HCT116 (cell line): ENCODE measurements around the gene ZNF630. TPM values are rescaled to one million over a fixed set of nuclear protein-coding genes. Genes with fewer than 3 reads are reported as not detected.
A peak's percentile ranks its signal among the peaks of the same experiment; 100 is the strongest.
"Not testable (repeated sequence)": the region's sequence is repeated elsewhere in the genome, so short reads cannot be mapped to it uniquely, and the experiment has no call there.

ENCODE experiments used
- ATAC-seq: fragments of 200-7000 bp; cut with Tn5 transposase; 2 replicates; pipeline ENCODE4 v1.9.1; 2020; ENCODE audit warnings: mild to moderate bottlenecking, moderate library complexity
- BruUV-seq: library from RNA; stranded (reverse); fragments of 400-500 nt; replicated peaks from 2 replicates; lab custom pipeline; 2021; lab: Mats Ljungman, UMichigan
- CTCF ChIA-PET: fragments of 300-600 bp; sonication (Branson Sonifier 250); formaldehyde crosslinking; loops from one replicate; lab custom pipeline; 2021; ENCODE audit warnings: antibody characterized with exemption; lab: Charles Lee
- POLR2A ChIA-PET: fragments of 300-600, 350-600 bp; sonication (Branson Sonifier 250); formaldehyde crosslinking; loops from one replicate; lab custom pipeline; 2021; ENCODE audit warnings: antibody characterized with exemption; lab: Charles Lee
- RAD21 ChIA-PET, 2 experiments: fragments of 300-600 bp; sonication (Branson Sonifier 250); formaldehyde crosslinking; loops; one replicate each; lab custom pipeline; 2023; ENCODE audit warnings: low total read pairs in 2 of 2; ENCODE audit not compliant: uncharacterized antibody in 2 of 2, unreplicated experiment in 2 of 2, low non-redundant PET in 1 of 2; lab: Charles Lee
- DNase-seq: peaks from one replicate; pipeline ENCODE4 v3.0.0-alpha.2; 2010; ENCODE audit warnings: low read depth, low spot score
- H2AFZ ChIP-seq: fragments of 200-600 bp; shearing (Covaris generic), sonication (generic); 2 replicates; pipeline ENCODE4 v1.6.1; 2017; ENCODE audit warnings: low read depth, mixed run types, mixed read lengths, antibody characterized with exemption, low read length; ENCODE audit not compliant: poor library complexity, severe bottlenecking
- H3K27ac ChIP-seq: 2 replicates; pipeline ENCODE4 v1.5.1; 2012; ENCODE audit warnings: low read depth, low read length
- H3K27me3 ChIP-seq: fragments of 200-600 bp; sonication (generic); 2 replicates; pipeline ENCODE4 v1.6.1; 2016; ENCODE audit warnings: mixed run types, low read length, mixed read lengths; ENCODE audit not compliant: insufficient read depth
- H3K36me3 ChIP-seq, 2 experiments: fragments of 200-500 bp in 1 of 2; fragments of 200-600 bp in 1 of 2; sonication (Bioruptor generic) in 1 of 2; sonication (generic) in 1 of 2; 2 replicates each; pipeline versions ENCODE4 v1.5.1 to v1.6.1; 2014 to 2016; ENCODE audit warnings: low read length in 2 of 2, inconsistent platforms in 1 of 2, mixed read lengths in 1 of 2, mixed run types in 1 of 2; ENCODE audit not compliant: insufficient read depth in 2 of 2, control insufficient read depth in 1 of 2
- H3K4me1 ChIP-seq, 2 experiments: fragments of 200-600 bp in 1 of 2; sonication (generic) in 1 of 2; 2 replicates each; pipeline versions ENCODE4 v1.5.1 to v1.6.1; 2012 to 2017; ENCODE audit warnings: low read length in 2 of 2, inconsistent platforms in 1 of 2, mild to moderate bottlenecking in 1 of 2, mixed read lengths in 1 of 2, mixed run types in 1 of 2, moderate library complexity in 1 of 2; ENCODE audit not compliant: insufficient read depth in 2 of 2, control insufficient read depth in 1 of 2
- H3K4me2 ChIP-seq: fragments of 200-600 bp; sonication (generic); 2 replicates; pipeline ENCODE4 v1.6.1; 2017; ENCODE audit warnings: mixed run types, low read length, mixed read lengths
- H3K4me3 ChIP-seq, 2 experiments: fragments of 200-600 bp in 1 of 2; sonication (generic) in 1 of 2; replicated peaks in 1 of 2; 2 replicates each; pipeline ENCODE4 v1.5.1; 2011 to 2016; ENCODE audit warnings: low read length in 2 of 2, control low read depth in 1 of 2, low read depth in 1 of 2, mild to moderate bottlenecking in 1 of 2, mixed read lengths in 1 of 2, mixed run types in 1 of 2
- H3K79me2 ChIP-seq: fragments of 200-600 bp; sonication (generic); 2 replicates; pipeline ENCODE4 v1.6.1; 2017; ENCODE audit warnings: mild to moderate bottlenecking, mixed run types, low read length, moderate library complexity, mixed read lengths; ENCODE audit not compliant: insufficient read depth
- H3K9ac ChIP-seq: fragments of 200-600 bp; sonication (generic); 2 replicates; pipeline ENCODE4 v1.6.1; 2016; ENCODE audit warnings: low read length, mixed read lengths
- H3K9me2 ChIP-seq: fragments of 200-600 bp; sonication (generic), shearing (Covaris generic); 2 replicates; pipeline ENCODE4 v1.6.1; 2017; ENCODE audit warnings: mixed run types, mild to moderate bottlenecking, moderate library complexity; ENCODE audit not compliant: insufficient read depth
- H3K9me3 ChIP-seq, 2 experiments: fragments of 200-500 bp in 1 of 2; fragments of 200-600 bp in 1 of 2; sonication (Bioruptor generic) in 1 of 2; sonication (generic) in 1 of 2; 2 replicates each; pipeline ENCODE4 v1.6.1; 2014 to 2017; ENCODE audit warnings: low read length in 2 of 2, mixed read lengths in 2 of 2, inconsistent platforms in 1 of 2, low read depth in 1 of 2, mild to moderate bottlenecking in 1 of 2, mixed run types in 1 of 2, moderate library complexity in 1 of 2; ENCODE audit not compliant: control insufficient read depth in 1 of 2, insufficient read depth in 1 of 2
- H4K20me1 ChIP-seq: fragments of 200-600 bp; sonication (generic), shearing (Covaris generic); 2 replicates; pipeline ENCODE4 v1.6.1; 2017; ENCODE audit warnings: mixed run types, mild to moderate bottlenecking, moderate library complexity; ENCODE audit not compliant: insufficient read depth
- CEBPB ChIP-seq: IDR thresholded peaks from 2 replicates; pipeline ENCODE4 v1.6.1; 2012; ENCODE audit warnings: low read depth
- CTCF ChIP-seq, 3 experiments: fragments of 200-600 bp in 1 of 3; sonication (generic) in 1 of 3; IDR thresholded peaks in 2 of 3; conservative IDR thresholded peaks in 1 of 3; 2 replicates each; pipeline ENCODE4 v1.5.1; 2012 to 2017; ENCODE audit warnings: low read depth in 2 of 3, low read length in 2 of 3, antibody characterized with exemption in 1 of 3, borderline replicate concordance in 1 of 3, control low read depth in 1 of 3, mild to moderate bottlenecking in 1 of 3, mixed read lengths in 1 of 3, mixed run types in 1 of 3, moderate library complexity in 1 of 3; ENCODE audit not compliant: insufficient read depth in 1 of 3
- EZH2 ChIP-seq: fragments of 200-600 bp; sonication (generic); IDR thresholded peaks from 2 replicates; pipeline ENCODE4 v1.6.1; 2017; ENCODE audit warnings: antibody characterized with exemption, mixed run types
- JUND ChIP-seq: IDR thresholded peaks from 2 replicates; pipeline ENCODE4 v1.6.1; 2012
- SP1 ChIP-seq: IDR thresholded peaks from 2 replicates; pipeline ENCODE4 v1.6.1; 2012; ENCODE audit warnings: low read depth
- SRF ChIP-seq: IDR thresholded peaks from 2 replicates; pipeline ENCODE4 v1.6.1; 2012; ENCODE audit warnings: low read depth
- YY1 ChIP-seq: IDR thresholded peaks from 2 replicates; pipeline ENCODE4 v1.6.1; 2011; ENCODE audit warnings: low read length, low read depth, moderate library complexity, mild to moderate bottlenecking; ENCODE audit not compliant: insufficient replicate concordance; ENCODE audit errors: extremely low read depth
- ZFX ChIP-seq: fragments of 450-650 bp; IDR thresholded peaks from 2 replicates; pipeline ENCODE4 v1.6.1; 2017
- ZNF274 ChIP-seq: fragments of 200-500 bp; sonication (Bioruptor generic); IDR thresholded peaks from 2 replicates; pipeline ENCODE4 v1.6.1; 2014; ENCODE audit warnings: mild to moderate bottlenecking, low read depth, low read length, inconsistent platforms
- intact Hi-C: fragments of 100-400 bp; cut with micrococcal nuclease; formaldehyde crosslinking; loops from 2 replicates; pipeline ENCODE4 v1.10.0; 2022
- total RNA-seq: library from RNA; stranded (reverse); gene quantifications from one replicate; pipeline ENCODE4 v1.2.1, GENCODE V29; 2021; ENCODE audit not compliant: unreplicated experiment

Gene ZNF630
- total RNA-seq, 1 experiment from 2014 or later = not detected

DNA sequence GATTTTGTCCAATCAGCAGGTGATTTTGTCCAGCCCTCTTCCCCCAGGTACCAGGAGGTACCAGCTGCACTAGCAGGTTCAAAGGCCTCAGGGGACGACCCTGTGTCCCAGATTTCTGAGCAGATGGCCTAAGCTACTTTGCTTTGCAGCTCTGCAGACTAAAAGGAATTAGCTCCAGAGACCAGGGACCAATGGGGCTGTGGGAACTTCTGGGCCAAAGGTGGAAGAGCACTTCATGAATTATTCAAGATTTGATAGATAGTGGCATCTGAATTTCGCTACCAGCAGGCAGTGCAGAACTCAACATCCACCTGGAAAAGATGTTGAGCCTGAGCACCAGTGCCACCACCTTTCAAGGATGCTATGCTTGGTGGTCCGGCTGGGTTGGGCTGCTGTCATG, 21.1 kb upstream of the ZNF630 start:
- DNase-seq, H3K9me3 ChIP-seq, H3K9me2 ChIP-seq, H3K27me3 ChIP-seq, RAD21 ChIA-PET, intact Hi-C loops, BruUV-seq, H3K4me2 ChIP-seq, H3K4me3 ChIP-seq, H3K4me1 ChIP-seq, H3K9ac ChIP-seq, H3K27ac ChIP-seq, H2AFZ ChIP-seq, POLR2A ChIA-PET, H3K36me3 ChIP-seq, CTCF ChIA-PET, H3K79me2 ChIP-seq, H4K20me1 ChIP-seq, ATAC-seq: not testable (repeated sequence)

DNA sequence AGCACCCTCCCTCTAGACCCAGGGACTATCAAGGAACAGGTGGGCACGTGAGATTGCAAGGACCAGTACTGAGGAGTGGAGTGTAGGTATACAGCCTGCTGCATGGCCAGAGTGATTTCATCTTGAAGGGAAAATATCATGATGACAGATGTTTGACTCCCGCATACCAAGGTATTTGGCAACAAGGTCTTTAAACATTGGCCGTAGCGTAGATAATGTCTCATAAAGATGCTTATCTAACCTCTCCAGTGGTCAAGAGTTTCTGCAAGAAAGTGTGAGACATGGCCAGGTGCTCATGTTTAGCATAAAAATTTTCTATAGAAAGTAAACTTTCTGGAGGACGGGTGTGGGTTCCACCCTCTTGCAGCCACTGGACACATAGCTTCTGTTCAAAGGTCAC, 18.7 kb upstream of the ZNF630 start:
- no peaks in the 10 kb centered on the region for H3K9me3 ChIP-seq
- no peak for TF ChIP-seq ZFX
- no peak for TF ChIP-seq SP1
- TF ChIP-seq ZNF274 = no peak
- H3K36me3 ChIP-seq = no peaks in the 10 kb centered on the region
- H3K27me3 ChIP-seq = no peaks in the 10 kb centered on the region
- no peaks in the 10 kb centered on the region for H3K79me2 ChIP-seq
- DNase-seq = no peak
- no peak for ATAC-seq
- H4K20me1 ChIP-seq = no peaks in the 10 kb centered on the region
- ChIA-PET RAD21 (no interaction called here), POLR2A (no interaction called here), CTCF (no interaction called here)
- H3K9ac ChIP-seq = no peak overlapping the region
- no peak overlapping the region for H3K4me2 ChIP-seq
- no peaks in the 10 kb centered on the region for H3K9me2 ChIP-seq
- no peak overlapping the region for H3K4me3 ChIP-seq
- no TSS peak for BruUV-seq
- intact Hi-C loops = no loop called here
- no peak overlapping the region for H3K27ac ChIP-seq
- no peak overlapping the region for H2AFZ ChIP-seq
- no peaks in the 10 kb centered on the region for H3K4me1 ChIP-seq

DNA sequence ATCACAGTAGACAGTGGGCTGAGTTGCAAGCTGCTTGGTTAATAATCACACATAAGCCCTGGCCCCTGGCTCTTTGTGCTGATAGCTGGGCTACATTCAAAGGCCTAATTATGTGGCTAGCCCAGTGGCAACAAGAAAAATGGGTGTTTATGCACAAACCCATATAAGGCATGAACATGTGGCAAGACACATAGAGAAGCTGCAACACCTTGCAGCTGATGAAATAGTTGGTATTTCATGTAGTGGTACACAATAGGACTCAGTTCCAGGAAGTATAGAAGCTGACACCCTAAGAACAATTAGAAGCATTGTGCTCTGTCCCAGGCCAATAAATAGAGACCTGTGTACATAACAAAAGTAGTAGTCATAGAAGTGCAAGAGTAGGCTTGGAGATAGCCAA, 14.6 kb upstream of the ZNF630 start:
- Histone ChIP-seq H3K4me3 (no peak overlapping the region), H3K79me2 (no peaks in the 10 kb centered on the region), H3K9me2 (no peaks in the 10 kb centered on the region), H3K36me3 (no peaks in the 10 kb centered on the region), H3K9me3 (no peaks in the 10 kb centered on the region), H3K27me3 (no peaks in the 10 kb centered on the region), H3K4me1 (no peaks in the 10 kb centered on the region), H3K4me2 (no peak overlapping the region), H2AFZ (no peak overlapping the region), H3K27ac (no peak overlapping the region), H3K9ac (no peak overlapping the region), H4K20me1 (no peaks in the 10 kb centered on the region)
- DNase-seq = peak; percentile 8
- no peak for ATAC-seq
- RAD21 ChIA-PET = no interaction called here
- CTCF ChIA-PET = no interaction called here
- BruUV-seq = no TSS peak
- no peak for TF ChIP-seq EZH2
- TF ChIP-seq CTCF (IDR thresholded peaks at IDR 0.05 in 2 of 3, conservative IDR thresholded peaks at IDR 0.05 in 1 of 3; ENCODE audit: borderline replicate concordance in 1 of 3, insufficient read depth in 1 of 3, low read depth in 2 of 3, low read length in 2 of 3) = no peak
- TF ChIP-seq CEBPB = peak; percentile 53; the same call in 1 of the 2 replicates
- TF ChIP-seq JUND = no peak
- peak; percentile 89 for TF ChIP-seq SRF
- no peak for TF ChIP-seq YY1
- TF ChIP-seq SP1 = peak; percentile 16; the same call in 1 of the 2 replicates
- intact Hi-C loops = no loop called here
- POLR2A ChIA-PET = no interaction called here
